ENCODE results near the gene SLC8B1. TPM values are rescaled to one million over a fixed set of nuclear protein-coding genes. Genes with fewer than 3 reads are reported as not detected.

Gene SLC8B1
- polyA plus RNA-seq, 1 donor (not counting 4 experiments of a cell fraction or from before 2014, with no cell fraction given) = 8.0 TPM

DNA sequence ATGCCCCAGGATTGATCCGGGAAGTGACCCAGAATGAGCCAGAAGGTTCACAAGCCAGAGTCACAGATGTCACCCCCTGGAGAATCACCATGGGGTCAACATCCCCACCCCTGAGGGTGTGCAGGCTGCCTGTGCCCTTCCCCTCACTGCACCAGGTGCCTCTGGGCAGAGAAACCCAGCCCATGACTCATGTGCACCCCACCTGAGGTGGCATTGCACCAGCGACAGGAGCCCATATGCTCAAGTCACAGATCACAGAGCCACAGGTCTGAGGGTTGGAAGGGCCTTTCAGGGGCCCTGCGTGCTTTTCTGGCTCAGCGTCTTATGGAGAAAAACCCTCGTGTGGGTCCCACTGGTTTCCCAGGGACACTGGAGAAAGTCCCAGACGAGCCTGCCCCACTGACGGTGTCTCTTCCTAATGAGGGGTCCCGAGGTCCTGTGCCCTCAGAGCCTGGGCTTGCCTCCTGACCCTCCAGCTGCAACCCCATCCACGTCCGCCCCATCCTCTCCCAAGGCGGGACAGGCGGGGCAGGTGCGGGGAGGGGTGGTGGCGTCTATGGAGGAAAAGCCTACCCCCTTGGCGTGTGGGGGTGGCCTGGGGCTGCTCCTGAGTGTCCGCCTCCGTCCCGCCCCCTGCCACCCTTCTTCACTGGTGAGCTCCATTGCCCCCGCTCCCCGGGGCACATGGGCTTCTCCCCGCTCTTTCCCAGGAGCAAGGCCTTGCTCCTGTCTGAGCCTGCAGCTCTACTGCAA lies 47.6 kb downstream of the SLC8B1 start:
- Histone ChIP-seq H3K79me2 (ENCODE audit: control insufficient read depth, insufficient read depth, low read length) (no peaks in the 10 kb centered on the region), H3K4me2 (ENCODE audit: control insufficient read depth, extremely low read depth, insufficient read depth, low read depth, low read length) (no peak overlapping the region), H3K9me3 (ENCODE audit: control insufficient read depth, low read depth, low read length) (no peaks in the 10 kb centered on the region), H2AFZ (ENCODE audit: control insufficient read depth, low read length) (no peak overlapping the region), H3K4me3 (ENCODE audit: control insufficient read depth in 2 of 3, extremely low read depth in 1 of 3, insufficient read depth in 2 of 3, low read depth in 1 of 3, low read length in 3 of 3) (no peak overlapping the region), H3K27me3 (ENCODE audit: control insufficient read depth, extremely low read depth, insufficient read depth, low read length) (no peaks in the 10 kb centered on the region), H3K27ac (ENCODE audit: control insufficient read depth, insufficient read depth, low read length) (no peak overlapping the region), H3K9ac (ENCODE audit: control insufficient read depth, extremely low read depth, insufficient read depth, low read length) (no peak overlapping the region), H3K36me3 (ENCODE audit: control insufficient read depth in 2 of 2, extremely low read depth in 1 of 2, insufficient read depth in 2 of 2, low read length in 2 of 2) (peaks cover 0 to 18% of the 10 kb centered on the region in 2 experiments), H3K9me1 (ENCODE audit: control insufficient read depth, extremely low read depth, insufficient read depth, low read length) (no peaks in the 10 kb centered on the region), H3K4me1 (ENCODE audit: control insufficient read depth, extremely low read depth, insufficient read depth, low read length) (no peaks in the 10 kb centered on the region), H4K20me1 (ENCODE audit: control insufficient read depth, extremely low read depth, insufficient read depth, low read length) (no peaks in the 10 kb centered on the region)
- TF ChIP-seq EZH2 (IDR thresholded peaks at IDR 0.05; ENCODE audit: low read length) (no peak), CTCF (optimal IDR thresholded peaks at IDR 0.05 in 1 of 3, IDR thresholded peaks at IDR 0.05 in 1 of 3, conservative IDR thresholded peaks at IDR 0.05 in 1 of 3; ENCODE audit: extremely low read depth in 1 of 3, insufficient read depth in 2 of 3, low read length in 3 of 3) (no peak)
- dilution Hi-C loops (cut with MboI; ENCODE audit: extremely low pct_ligation_motif_present, low sequenced_read_pairs) = no loop called here
- no peak for DNase-seq (ENCODE audit: low read depth, low spot score)
- no peak for FAIRE-seq

DNA sequence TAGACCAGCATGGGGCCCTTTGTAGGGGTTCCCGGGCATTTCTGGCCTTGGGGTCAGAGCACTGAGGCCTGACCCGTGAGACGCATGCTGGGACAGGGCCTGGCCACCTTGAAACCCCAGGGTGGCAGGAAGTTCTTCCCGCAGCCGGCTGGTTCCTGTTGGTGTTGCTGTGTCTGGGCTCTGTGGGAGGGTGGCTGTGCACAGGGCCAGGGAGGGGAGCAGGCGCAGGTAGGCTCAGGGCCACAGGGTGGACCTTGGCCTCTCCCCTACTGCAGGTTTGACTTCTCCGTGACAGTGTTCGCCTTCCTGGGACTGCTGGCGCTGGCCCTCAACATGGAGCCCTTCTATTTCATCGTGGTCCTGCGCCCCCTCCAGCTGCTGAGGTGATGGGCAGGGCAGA lies 48.2 kb downstream of the SLC8B1 start:
- DNase-seq (ENCODE audit: low read depth, low spot score) (no peak), FAIRE-seq (no peak)
- dilution Hi-C loops (cut with MboI; ENCODE audit: extremely low pct_ligation_motif_present, low sequenced_read_pairs) = no loop called here
- Histone ChIP-seq H2AFZ (ENCODE audit: control insufficient read depth, low read length) (no peak overlapping the region), H3K27ac (ENCODE audit: control insufficient read depth, insufficient read depth, low read length) (no peak overlapping the region), H3K4me1 (ENCODE audit: control insufficient read depth, extremely low read depth, insufficient read depth, low read length) (no peaks in the 10 kb centered on the region), H3K27me3 (ENCODE audit: control insufficient read depth, extremely low read depth, insufficient read depth, low read length) (no peaks in the 10 kb centered on the region), H3K9me1 (ENCODE audit: control insufficient read depth, extremely low read depth, insufficient read depth, low read length) (no peaks in the 10 kb centered on the region), H3K4me3 (ENCODE audit: control insufficient read depth in 2 of 3, extremely low read depth in 1 of 3, insufficient read depth in 2 of 3, low read depth in 1 of 3, low read length in 3 of 3) (no peak overlapping the region), H3K36me3 (ENCODE audit: control insufficient read depth in 2 of 2, extremely low read depth in 1 of 2, insufficient read depth in 2 of 2, low read length in 2 of 2) (peaks cover 0 to 18% of the 10 kb centered on the region in 2 experiments), H3K79me2 (ENCODE audit: control insufficient read depth, insufficient read depth, low read length) (no peaks in the 10 kb centered on the region), H3K9ac (ENCODE audit: control insufficient read depth, extremely low read depth, insufficient read depth, low read length) (no peak overlapping the region), H4K20me1 (ENCODE audit: control insufficient read depth, extremely low read depth, insufficient read depth, low read length) (no peaks in the 10 kb centered on the region), H3K9me3 (ENCODE audit: control insufficient read depth, low read depth, low read length) (no peaks in the 10 kb centered on the region), H3K4me2 (ENCODE audit: control insufficient read depth, extremely low read depth, insufficient read depth, low read depth, low read length) (no peak overlapping the region)
- no peak for TF ChIP-seq EZH2 (IDR thresholded peaks at IDR 0.05; ENCODE audit: low read length)
- no peak for TF ChIP-seq CTCF (optimal IDR thresholded peaks at IDR 0.05 in 1 of 3, IDR thresholded peaks at IDR 0.05 in 1 of 3, conservative IDR thresholded peaks at IDR 0.05 in 1 of 3; ENCODE audit: extremely low read depth in 1 of 3, insufficient read depth in 2 of 3, low read length in 3 of 3)

Measured in keratinocyte (primary cell).